Activated CD8-positive, alpha-beta memory T cell treated with anti-CD3 and anti-CD28 coated beads, Interleukin-2, amount 50 U/mL, for 48 hours (primary cell): Measurements from ENCODE around the gene TMEM178A.

Experiments used
- DNase-seq: peaks from one replicate; pipeline ENCODE4 v3.0.0-alpha.2; 2020

Gene TMEM178A

DNA sequence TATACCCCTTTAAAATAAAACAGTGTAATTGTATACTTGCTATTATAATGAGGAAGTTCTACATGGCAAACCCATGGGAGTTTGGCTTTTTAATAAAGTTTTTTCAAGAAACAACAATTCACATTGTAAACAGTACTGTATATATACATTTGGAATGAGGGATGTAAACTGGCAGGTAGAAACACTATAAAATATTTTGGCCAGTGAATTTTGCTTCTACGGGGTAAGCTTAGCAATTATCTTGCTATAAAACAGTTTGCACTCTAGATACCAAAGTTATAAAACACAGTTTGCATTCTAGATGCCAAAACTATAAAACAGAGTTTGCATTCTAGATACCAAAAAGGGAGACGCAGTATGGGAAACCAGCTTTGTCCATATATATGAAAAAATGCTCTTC is 96.7 kb downstream of the TMEM178A start:
- no peak for DNase-seq
